GM12892 (cell line): ENCODE measurements around the gene OR5I1.

ENCODE experiments used
- POLR2A ChIP-seq: IDR thresholded peaks from 2 replicates; pipeline ENCODE4 v1.6.1; 2011; ENCODE audit warnings: low read depth, low read length, control low read depth
- POLR2AphosphoS5 ChIP-seq: IDR thresholded peaks from 2 replicates; pipeline ENCODE4 v1.6.1; 2011; ENCODE audit warnings: low read depth, low read length, control low read depth

- TF ChIP-seq POLR2AphosphoS5 (no peak), POLR2A (no peak)
These were observed 31.7 kb upstream of the OR5I1 start for GRCh38 chr11:55967914-55968313.
